Measurements from ENCODE around the gene PARP15.
"Not testable (repeated sequence)": the region's sequence is repeated elsewhere in the genome, so short reads cannot be mapped to it uniquely, and the experiment has no call there.

PARP15 gene

GRCh38 chr3:122619040-122619439 is 41.6 kb downstream of the PARP15 start:
- DNase-seq (ENCODE audit: low spot score): no peak

- no peak for DNase-seq (ENCODE audit: low spot score)
Observed at GRCh38 chr3:122620399-122620798, 42.9 kb downstream of the PARP15 start.

- DNase-seq (ENCODE audit: low spot score): no peak
Observed at GRCh38 chr3:122621112-122621511, 43.7 kb downstream of the PARP15 start.

GRCh38 chr3:122623031-122623829 is 45.8 kb downstream of the PARP15 start:
- no peak for DNase-seq (ENCODE audit: low spot score)

GRCh38 chr3:122626515-122627180 is 49.2 kb downstream of the PARP15 start:
- no peak for DNase-seq (ENCODE audit: low spot score)

- no peak for DNase-seq (ENCODE audit: low spot score)
Observed at GRCh38 chr3:122627301-122627700, 49.9 kb downstream of the PARP15 start.

- no peak for DNase-seq (ENCODE audit: low spot score)
Observed at GRCh38 chr3:122628567-122628966, 51.1 kb downstream of the PARP15 start.

- DNase-seq (ENCODE audit: low spot score): no peak
Observed at GRCh38 chr3:122629763-122630162, 52.3 kb downstream of the PARP15 start.

- DNase-seq (ENCODE audit: low spot score): no peak
Observed at GRCh38 chr3:122635789-122636188, 58.3 kb downstream of the PARP15 start.

- DNase-seq (ENCODE audit: low spot score): no peak
Observed at GRCh38 chr3:122636697-122637096, 59.2 kb downstream of the PARP15 start.

- no peak for DNase-seq (ENCODE audit: low spot score)
Observed at GRCh38 chr3:122640437-122640999, 63.1 kb downstream of the PARP15 start.

GRCh38 chr3:122642935-122643334 is 65.5 kb downstream of the PARP15 start:
- DNase-seq (ENCODE audit: low spot score): no peak

- DNase-seq (ENCODE audit: low spot score): no peak
Observed at GRCh38 chr3:122646146-122646988, 68.9 kb downstream of the PARP15 start.

- not testable (repeated sequence) for DNase-seq (ENCODE audit: low spot score)
Observed at GRCh38 chr3:122651233-122651907, 73.9 kb downstream of the PARP15 start.

- DNase-seq (ENCODE audit: low spot score): not testable (repeated sequence)
Observed at GRCh38 chr3:122651962-122652361, 74.5 kb downstream of the PARP15 start.

- not testable (repeated sequence) for DNase-seq (ENCODE audit: low spot score)
Observed at GRCh38 chr3:122658336-122658735, 80.9 kb downstream of the PARP15 start.

- no peak for DNase-seq (ENCODE audit: low spot score)
Observed at GRCh38 chr3:122660297-122660974, 83.0 kb downstream of the PARP15 start.

- DNase-seq (ENCODE audit: low spot score): no peak
Observed at GRCh38 chr3:122661633-122662032, 84.2 kb downstream of the PARP15 start.

- no peak for DNase-seq (ENCODE audit: low spot score)
Observed at GRCh38 chr3:122662505-122662904, 85.1 kb downstream of the PARP15 start.

- DNase-seq (ENCODE audit: low spot score): no peak
Observed at GRCh38 chr3:122665226-122665786, 87.9 kb downstream of the PARP15 start.

- no peak for DNase-seq (ENCODE audit: low spot score)
Observed at GRCh38 chr3:122665881-122666280, 88.4 kb downstream of the PARP15 start.

Data from left forelimb (tissue), 1 donor.